Measurements from ENCODE around the gene ZNF407. TPM values are rescaled to one million over a fixed set of nuclear protein-coding genes. Genes with fewer than 3 reads are reported as not detected.

The ZNF407 gene
- total and polyA plus RNA-seq, 8 donors = 2.1 to 49.0 (median 14.6) TPM

GRCh38 chr18:74669136-74669798 is 71.6 kb downstream of the ZNF407 start:
- no peaks in the 10 kb centered on the region for H3K27me3 ChIP-seq
- WGBS, 5 donors = 88 to 94% (median 92%) methylated on average over 8 of the region's 8 CpGs
- no peak overlapping the region for H3K27ac ChIP-seq
- TF ChIP-seq POLR2AphosphoS5 (IDR thresholded peaks at IDR 0.05) (no peak), EP300 (IDR thresholded peaks at IDR 0.05) (no peak), POLR2A (IDR thresholded peaks at IDR 0.05) (no peak)
- TF ChIP-seq, protein P1, sequence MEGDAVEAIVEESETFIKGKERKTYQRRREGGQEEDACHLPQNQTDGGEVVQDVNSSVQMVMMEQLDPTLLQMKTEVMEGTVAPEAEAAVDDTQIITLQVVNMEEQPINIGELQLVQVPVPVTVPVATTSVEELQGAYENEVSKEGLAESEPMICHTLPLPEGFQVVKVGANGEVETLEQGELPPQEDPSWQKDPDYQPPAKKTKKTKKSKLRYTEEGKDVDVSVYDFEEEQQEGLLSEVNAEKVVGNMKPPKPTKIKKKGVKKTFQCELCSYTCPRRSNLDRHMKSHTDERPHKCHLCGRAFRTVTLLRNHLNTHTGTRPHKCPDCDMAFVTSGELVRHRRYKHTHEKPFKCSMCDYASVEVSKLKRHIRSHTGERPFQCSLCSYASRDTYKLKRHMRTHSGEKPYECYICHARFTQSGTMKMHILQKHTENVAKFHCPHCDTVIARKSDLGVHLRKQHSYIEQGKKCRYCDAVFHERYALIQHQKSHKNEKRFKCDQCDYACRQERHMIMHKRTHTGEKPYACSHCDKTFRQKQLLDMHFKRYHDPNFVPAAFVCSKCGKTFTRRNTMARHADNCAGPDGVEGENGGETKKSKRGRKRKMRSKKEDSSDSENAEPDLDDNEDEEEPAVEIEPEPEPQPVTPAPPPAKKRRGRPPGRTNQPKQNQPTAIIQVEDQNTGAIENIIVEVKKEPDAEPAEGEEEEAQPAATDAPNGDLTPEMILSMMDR (IDR thresholded peaks at IDR 0.05) = no peak
- H3K4me3 ChIP-seq = no peak overlapping the region
- H3K4me1 ChIP-seq = no peaks in the 10 kb centered on the region
- H3K36me3 ChIP-seq = peaks cover 0 to 7% (median 5%) of the 10 kb centered on the region in 4 donors
- intact Hi-C loops (cut with DNase I; ENCODE audit: low total_unique reads) = no loop called here
- H3K9me3 ChIP-seq = no peaks in the 10 kb centered on the region
- no peak for DNase-seq

GRCh38 chr18:74672371-74672770 is 74.7 kb downstream of the ZNF407 start:
- Histone ChIP-seq H3K27me3 (no peaks in the 10 kb centered on the region), H3K36me3 (peaks cover 0 to 14% (median 7%) of the 10 kb centered on the region in 4 donors), H3K4me3 (no peak overlapping the region), H3K4me1 (no peaks in the 10 kb centered on the region), H3K9me3 (peaks cover 0 to 8% (median 4%) of the 10 kb centered on the region in 4 donors), H3K27ac (no peak overlapping the region)
- TF ChIP-seq EP300 (IDR thresholded peaks at IDR 0.05) = no peak
- TF ChIP-seq, protein P1 (IDR thresholded peaks at IDR 0.05) = no peak
- no peak for TF ChIP-seq POLR2AphosphoS5 (IDR thresholded peaks at IDR 0.05)
- no peak for TF ChIP-seq POLR2A (IDR thresholded peaks at IDR 0.05)
- DNase-seq = no peak
- WGBS, 5 donors = 58 to 76% (median 61%) methylated on average over 6 of the region's 6 CpGs
- intact Hi-C loops (cut with DNase I; ENCODE audit: low total_unique reads) = no loop called here

DNA sequence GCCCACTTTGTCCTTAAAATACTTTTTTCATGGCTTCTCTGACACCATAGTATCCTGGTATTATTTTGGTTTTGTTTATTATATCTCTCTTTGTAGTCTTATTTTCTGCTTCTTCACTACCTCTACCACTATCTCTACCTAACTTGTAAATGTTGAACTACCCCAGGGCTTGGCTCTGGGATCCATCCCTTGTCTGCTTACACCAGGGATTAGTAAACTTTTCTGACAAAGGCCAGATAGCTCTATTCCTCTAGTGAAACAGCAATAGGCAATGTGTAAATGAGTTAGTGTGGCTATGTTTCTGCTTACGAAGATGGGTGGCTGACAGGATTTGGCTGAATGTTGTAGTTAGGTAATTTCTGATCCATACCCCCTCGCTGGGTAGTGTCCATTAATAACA is 76.8 kb downstream of the ZNF407 start:
- DNase-seq = no peak
- H3K9me3 ChIP-seq = peaks cover 0 to 16% (median 6%) of the 10 kb centered on the region in 4 donors
- TF ChIP-seq EP300 (IDR thresholded peaks at IDR 0.05) (no peak), POLR2AphosphoS5 (IDR thresholded peaks at IDR 0.05) (no peak), POLR2A (IDR thresholded peaks at IDR 0.05) (no peak)
- TF ChIP-seq, protein P1 (IDR thresholded peaks at IDR 0.05) = no peak
- 72 to 85% (median 73%) methylated on average over 2 of the region's 2 CpGs for WGBS, 5 donors
- H3K4me3 ChIP-seq = no peak overlapping the region
- H3K27ac ChIP-seq = no peak overlapping the region
- no peaks in the 10 kb centered on the region for H3K4me1 ChIP-seq
- peaks cover 0 to 27% (median 8%) of the 10 kb centered on the region in 4 donors for H3K36me3 ChIP-seq
- H3K27me3 ChIP-seq = no peaks in the 10 kb centered on the region
- intact Hi-C loops (cut with DNase I; ENCODE audit: low total_unique reads) = no loop called here

DNA sequence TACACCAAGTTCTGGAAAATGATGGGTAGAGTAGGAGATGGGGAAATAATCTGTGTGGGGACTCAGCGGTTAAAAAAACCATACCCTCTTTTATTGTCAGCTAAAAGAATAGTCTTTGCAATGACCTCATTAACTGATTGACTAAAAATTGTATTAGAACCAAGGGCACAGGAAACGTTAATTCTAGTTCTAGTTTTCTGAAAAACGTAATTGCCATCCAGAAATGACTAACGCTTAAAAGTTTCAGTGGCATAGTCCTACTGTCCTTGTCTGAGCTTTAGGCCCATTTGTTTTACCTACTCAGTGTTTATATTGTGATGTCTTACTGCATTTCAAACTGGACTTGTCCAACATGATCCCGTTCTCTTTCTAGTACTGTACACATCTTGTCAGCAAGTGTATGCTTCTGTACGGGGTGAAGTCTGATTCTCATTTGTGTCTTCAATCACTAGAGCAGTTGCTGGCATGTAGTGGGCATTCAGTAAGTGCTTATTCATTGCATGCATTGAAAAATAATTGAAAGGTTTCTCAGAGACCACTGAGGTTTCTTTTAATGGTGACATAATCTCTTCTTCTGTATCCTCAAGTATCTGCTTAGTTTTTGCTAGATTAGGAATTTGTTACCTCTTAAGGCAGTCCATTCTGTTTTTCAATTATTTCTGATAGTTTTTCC is 81.5 kb downstream of the ZNF407 start:
- TF ChIP-seq EP300 (IDR thresholded peaks at IDR 0.05) = no peak
- TF ChIP-seq, protein P1 (IDR thresholded peaks at IDR 0.05) = no peak
- no peak for TF ChIP-seq POLR2AphosphoS5 (IDR thresholded peaks at IDR 0.05)
- TF ChIP-seq POLR2A (IDR thresholded peaks at IDR 0.05) = no peak
- Histone ChIP-seq H3K4me1 (peaks cover 0 to 8% (median 0%) of the 10 kb centered on the region in 4 donors), H3K27ac (no peak overlapping the region), H3K9me3 (peaks cover 0 to 16% (median 6%) of the 10 kb centered on the region in 4 donors), H3K36me3 (peaks cover 0 to 20% (median 10%) of the 10 kb centered on the region in 4 donors), H3K4me3 (no peak overlapping the region), H3K27me3 (no peaks in the 10 kb centered on the region)
- DNase-seq = no peak
- intact Hi-C loops (cut with DNase I; ENCODE audit: low total_unique reads) = no loop called here
- 71 to 84% (median 75%) methylated on average over 6 of the region's 6 CpGs for WGBS, 5 donors

All from stomach (tissue), 9 donors.